NCI-H1930 (cell line): Measurements from ENCODE around the gene NAA40.

ENCODE experiments used
- DNase-seq, 2 experiments: peaks; one replicate each; lab custom pipeline; 2025; lab: John Stamatoyannopoulos, UW

The NAA40 gene

GRCh38 chr11:63986932-63987513, 48.2 kb downstream of the NAA40 start:
- DNase-seq, result no peak

- DNase-seq, result no peak
These were observed 52.8 kb downstream of the NAA40 start for GRCh38 chr11:63991558-63991957.

GRCh38 chr11:63993100-63993499, 54.3 kb downstream of the NAA40 start:
- no peak for DNase-seq

- no peak for DNase-seq
These were observed 55.2 kb downstream of the NAA40 start for GRCh38 chr11:63993993-63994392.

- DNase-seq, result no peak
These were observed 57.7 kb downstream of the NAA40 start for GRCh38 chr11:63996512-63996911.

GRCh38 chr11:63997104-63997700, 58.4 kb downstream of the NAA40 start:
- no peak for DNase-seq

GRCh38 chr11:63997801-63998337, 59.1 kb downstream of the NAA40 start:
- DNase-seq, result no peak

GRCh38 chr11:63998558-63999348, 60.0 kb downstream of the NAA40 start:
- peak; percentile 40 to 60 for DNase-seq

GRCh38 chr11:63999349-64000025, 60.7 kb downstream of the NAA40 start:
- peak; percentile 53 to 74 for DNase-seq

- peak; percentile 44 to 65 for DNase-seq
These were observed 61.4 kb downstream of the NAA40 start for GRCh38 chr11:64000026-64000739.

- DNase-seq, result no peak
These were observed 62.1 kb downstream of the NAA40 start for GRCh38 chr11:64000740-64001483.

GRCh38 chr11:64001484-64002420, 63.0 kb downstream of the NAA40 start:
- no peak for DNase-seq

- DNase-seq, result no peak
These were observed 65.2 kb downstream of the NAA40 start for GRCh38 chr11:64003807-64004589.

- no peak for DNase-seq
These were observed 65.8 kb downstream of the NAA40 start for GRCh38 chr11:64004590-64004984.

- no peak for DNase-seq
These were observed 66.9 kb downstream of the NAA40 start for GRCh38 chr11:64005691-64006090.

- DNase-seq, result no peak
These were observed 67.6 kb downstream of the NAA40 start for GRCh38 chr11:64006398-64006797.
